Mesothelial cell of epicardium (in vitro differentiated cells): ENCODE measurements around the gene LRIT3. TPM values are rescaled to one million over a fixed set of nuclear protein-coding genes. Genes with fewer than 3 reads are reported as not detected.

ENCODE experiments used
- DNase-seq, 2 experiments: peaks; one replicate each; pipeline ENCODE4 v3.0.0; 2021; ENCODE audit warnings: low spot score in 2 of 2; ENCODE audit not compliant: unreplicated experiment in 2 of 2
- H3K27ac Mint-ChIP-seq: 2 replicates; pipeline ENCODE4 v1.8.0; 2021; ENCODE audit warnings: mixed read lengths
- H3K27me3 Mint-ChIP-seq: 2 replicates; pipeline ENCODE4 v1.8.0; 2021; ENCODE audit warnings: low read depth, mixed read lengths
- H3K36me3 Mint-ChIP-seq: 2 replicates; pipeline ENCODE4 v1.8.0; 2021; ENCODE audit warnings: mixed read lengths
- H3K4me1 Mint-ChIP-seq: 2 replicates; pipeline ENCODE4 v1.8.0; 2021; ENCODE audit warnings: mixed read lengths
- H3K4me3 Mint-ChIP-seq: 2 replicates; pipeline ENCODE4 v1.8.0; 2021; ENCODE audit warnings: mild to moderate bottlenecking, moderate library complexity, mixed read lengths
- H3K9me3 Mint-ChIP-seq: 2 replicates; pipeline ENCODE4 v1.8.0; 2021; ENCODE audit warnings: mixed read lengths
- total RNA-seq: library from RNA; stranded (reverse); gene quantifications from 3 replicates; pipeline ENCODE4 v1.2.1, GENCODE V29; 2021
- TF ChIP-seq, protein P1 (sequence below): fragments of 200-600 bp; sonication (generic); IDR thresholded peaks from one replicate; pipeline ENCODE4 v1.5.0; 2021; ENCODE audit warnings: antibody characterized with exemption; ENCODE audit not compliant: unreplicated experiment

LRIT3 gene
- total RNA-seq, 1 donor from 2014 or later, result 0.16 TPM

DNA sequence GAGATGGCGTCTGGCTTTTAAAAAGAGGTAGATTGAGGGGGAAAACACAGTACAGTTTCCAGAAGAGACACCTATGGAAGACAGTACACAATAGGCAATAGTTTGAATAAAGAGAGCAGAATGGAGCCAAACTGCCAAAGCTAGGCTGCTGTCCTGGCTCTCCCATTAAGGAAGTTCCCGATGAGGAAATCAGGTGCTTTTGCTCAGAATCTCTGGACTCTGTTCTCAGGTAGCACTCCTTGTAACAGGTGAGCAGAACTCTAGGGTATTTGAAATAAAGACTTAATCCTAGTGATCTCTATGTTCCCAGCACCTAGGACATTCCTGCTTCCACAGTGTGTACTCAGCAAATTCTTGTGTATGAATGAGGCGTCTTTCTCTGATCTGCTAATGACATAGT is 66.4 kb downstream of the LRIT3 start:
- no peak for DNase-seq
- Mint-ChIP-seq H3K4me3 (no peak overlapping the region), H3K9me3 (no peaks in the 10 kb centered on the region), H3K36me3 (no peaks in the 10 kb centered on the region), H3K4me1 (peaks cover 22% of the 10 kb centered on the region), H3K27me3 (no peaks in the 10 kb centered on the region), H3K27ac (no peak overlapping the region)
- TF ChIP-seq, protein P1, sequence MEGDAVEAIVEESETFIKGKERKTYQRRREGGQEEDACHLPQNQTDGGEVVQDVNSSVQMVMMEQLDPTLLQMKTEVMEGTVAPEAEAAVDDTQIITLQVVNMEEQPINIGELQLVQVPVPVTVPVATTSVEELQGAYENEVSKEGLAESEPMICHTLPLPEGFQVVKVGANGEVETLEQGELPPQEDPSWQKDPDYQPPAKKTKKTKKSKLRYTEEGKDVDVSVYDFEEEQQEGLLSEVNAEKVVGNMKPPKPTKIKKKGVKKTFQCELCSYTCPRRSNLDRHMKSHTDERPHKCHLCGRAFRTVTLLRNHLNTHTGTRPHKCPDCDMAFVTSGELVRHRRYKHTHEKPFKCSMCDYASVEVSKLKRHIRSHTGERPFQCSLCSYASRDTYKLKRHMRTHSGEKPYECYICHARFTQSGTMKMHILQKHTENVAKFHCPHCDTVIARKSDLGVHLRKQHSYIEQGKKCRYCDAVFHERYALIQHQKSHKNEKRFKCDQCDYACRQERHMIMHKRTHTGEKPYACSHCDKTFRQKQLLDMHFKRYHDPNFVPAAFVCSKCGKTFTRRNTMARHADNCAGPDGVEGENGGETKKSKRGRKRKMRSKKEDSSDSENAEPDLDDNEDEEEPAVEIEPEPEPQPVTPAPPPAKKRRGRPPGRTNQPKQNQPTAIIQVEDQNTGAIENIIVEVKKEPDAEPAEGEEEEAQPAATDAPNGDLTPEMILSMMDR, result no peak

DNA sequence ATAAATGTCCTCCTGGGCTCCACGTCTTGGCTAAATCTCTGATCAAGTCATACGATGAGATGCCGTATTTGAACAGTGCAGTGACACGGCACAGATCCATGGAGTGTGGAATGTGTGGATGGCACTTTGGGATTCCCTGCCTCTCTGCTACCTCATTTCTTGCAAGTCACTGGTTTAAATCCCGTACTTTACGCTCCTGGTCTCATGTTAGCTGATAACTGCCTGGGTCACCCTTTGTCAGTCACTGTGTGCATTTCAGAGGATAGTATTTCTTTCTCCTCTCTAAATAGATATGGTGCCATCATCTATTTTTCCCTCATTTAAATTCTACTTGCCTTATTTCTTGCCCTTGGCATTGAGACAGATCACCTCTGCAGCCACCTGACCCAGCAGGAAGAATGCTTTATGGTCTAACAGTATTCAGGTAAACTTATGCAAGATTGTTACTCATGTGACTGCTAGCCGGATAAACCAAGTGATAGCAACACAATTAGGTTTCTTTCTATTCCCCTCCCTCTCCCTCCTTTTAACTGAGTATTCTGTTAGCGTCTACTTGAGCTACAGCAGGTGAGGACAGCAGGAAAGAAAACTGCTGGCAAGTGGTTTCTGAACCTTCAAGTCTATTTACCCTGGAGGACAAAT is 67.6 kb downstream of the LRIT3 start:
- TF ChIP-seq, protein P1, result no peak
- no peak overlapping the region for H3K4me3 Mint-ChIP-seq
- H3K27ac Mint-ChIP-seq, result no peak overlapping the region
- no peaks in the 10 kb centered on the region for H3K9me3 Mint-ChIP-seq
- peaks cover 22% of the 10 kb centered on the region for H3K4me1 Mint-ChIP-seq
- DNase-seq, result no peak
- no peaks in the 10 kb centered on the region for H3K27me3 Mint-ChIP-seq
- H3K36me3 Mint-ChIP-seq, result no peaks in the 10 kb centered on the region

DNA sequence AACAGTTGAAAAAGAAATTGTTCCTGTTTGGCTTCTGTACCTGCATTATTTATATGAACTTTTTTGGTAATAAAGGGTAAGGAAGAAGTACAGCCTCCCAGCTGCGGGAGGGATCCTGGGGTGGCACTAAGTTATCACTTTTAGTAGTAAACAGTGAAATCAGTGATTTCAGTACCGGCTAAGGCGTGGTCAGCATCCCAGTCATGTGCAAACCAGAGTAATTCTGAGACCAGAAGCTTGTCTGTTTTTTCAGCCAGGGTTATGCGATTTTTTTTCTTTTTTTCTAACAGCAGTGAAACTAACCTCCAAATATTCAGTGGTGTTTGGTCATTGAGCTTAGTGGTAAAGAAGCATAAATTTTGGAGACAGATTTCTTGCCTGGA is 68.1 kb downstream of the LRIT3 start:
- Mint-ChIP-seq H3K27ac (no peak overlapping the region), H3K36me3 (no peaks in the 10 kb centered on the region), H3K4me3 (no peak overlapping the region)

DNA sequence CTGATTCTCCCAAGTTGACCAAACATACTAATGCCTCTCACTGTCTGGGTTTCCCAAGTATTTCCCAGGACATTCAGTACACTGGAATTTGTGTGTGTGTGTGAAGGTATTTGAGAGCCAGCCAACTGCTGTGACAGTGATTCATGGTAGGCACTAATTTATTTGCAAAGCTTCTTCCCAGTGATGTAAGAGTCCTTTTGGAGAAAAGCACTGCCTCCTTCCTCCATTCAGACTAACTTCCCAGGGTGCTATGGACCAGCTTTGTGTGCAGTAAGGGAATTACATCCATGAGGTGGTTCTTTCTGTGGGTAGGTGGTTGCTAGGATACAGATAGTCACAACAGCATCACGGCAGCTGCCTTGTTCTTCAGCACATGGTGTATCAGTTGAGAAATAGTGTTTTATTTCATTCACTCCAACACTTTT is 73.5 kb downstream of the LRIT3 start:
- TF ChIP-seq, protein P1, result no peak
- Mint-ChIP-seq H3K4me1 (peaks cover 14% of the 10 kb centered on the region), H3K4me3 (no peak overlapping the region), H3K36me3 (no peaks in the 10 kb centered on the region), H3K27me3 (no peaks in the 10 kb centered on the region), H3K9me3 (no peaks in the 10 kb centered on the region), H3K27ac (peak overlapping the region; percentile 68)
- peak in 1 of 2 experiments; percentile 54 for DNase-seq

More for the DNA sequence above, 68.1 kb downstream of the LRIT3 start:
- no peak for DNase-seq
- Mint-ChIP-seq H3K9me3 (no peaks in the 10 kb centered on the region), H3K27me3 (no peaks in the 10 kb centered on the region), H3K4me1 (peaks cover 25% of the 10 kb centered on the region)
- TF ChIP-seq, protein P1, result no peak

Other genes with a start within 250 kb of the LRIT3 start
- 36.7 to 38.2 TPM (median 37.3 TPM) in 3 replicates for gene CASP6, start 144.7 kb upstream of the LRIT3 start, total RNA-seq
- 49.7 to 53.8 TPM (median 51.0 TPM) in 3 replicates for gene PLA2G12A, start 118.0 kb upstream of the LRIT3 start, total RNA-seq
- gene CFI, start 46.1 kb upstream of the LRIT3 start, total RNA-seq, result 485 to 506 TPM (median 505 TPM) in 3 replicates
- 25.6 to 29.5 TPM (median 27.8 TPM) in 3 replicates for gene GAR1, start 32.3 kb upstream of the LRIT3 start, total RNA-seq
- 0.29 to 0.45 TPM (median 0.40 TPM) in 3 replicates for gene RRH, start 20.1 kb upstream of the LRIT3 start, total RNA-seq
- gene EGF, start 64.8 kb downstream of the LRIT3 start, total RNA-seq, result 1.0 to 2.0 TPM (median 1.3 TPM) in 3 replicates